ENCODE measurements around the gene RIT2. TPM values are rescaled to one million over a fixed set of nuclear protein-coding genes. Genes with fewer than 3 reads are reported as not detected.

RIT2 gene
- total RNA-seq, 1 donor from 2014 or later, result not detected

- no peak overlapping the region for H3K4me3 Mint-ChIP-seq (ENCODE audit: low read depth)
- H3K36me3 Mint-ChIP-seq (ENCODE audit: insufficient read depth), result no peaks in the 10 kb centered on the region
- no peak overlapping the region for H3K27ac Mint-ChIP-seq
- TF ChIP-seq, protein P1, sequence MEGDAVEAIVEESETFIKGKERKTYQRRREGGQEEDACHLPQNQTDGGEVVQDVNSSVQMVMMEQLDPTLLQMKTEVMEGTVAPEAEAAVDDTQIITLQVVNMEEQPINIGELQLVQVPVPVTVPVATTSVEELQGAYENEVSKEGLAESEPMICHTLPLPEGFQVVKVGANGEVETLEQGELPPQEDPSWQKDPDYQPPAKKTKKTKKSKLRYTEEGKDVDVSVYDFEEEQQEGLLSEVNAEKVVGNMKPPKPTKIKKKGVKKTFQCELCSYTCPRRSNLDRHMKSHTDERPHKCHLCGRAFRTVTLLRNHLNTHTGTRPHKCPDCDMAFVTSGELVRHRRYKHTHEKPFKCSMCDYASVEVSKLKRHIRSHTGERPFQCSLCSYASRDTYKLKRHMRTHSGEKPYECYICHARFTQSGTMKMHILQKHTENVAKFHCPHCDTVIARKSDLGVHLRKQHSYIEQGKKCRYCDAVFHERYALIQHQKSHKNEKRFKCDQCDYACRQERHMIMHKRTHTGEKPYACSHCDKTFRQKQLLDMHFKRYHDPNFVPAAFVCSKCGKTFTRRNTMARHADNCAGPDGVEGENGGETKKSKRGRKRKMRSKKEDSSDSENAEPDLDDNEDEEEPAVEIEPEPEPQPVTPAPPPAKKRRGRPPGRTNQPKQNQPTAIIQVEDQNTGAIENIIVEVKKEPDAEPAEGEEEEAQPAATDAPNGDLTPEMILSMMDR (IDR thresholded peaks at IDR 0.05; ENCODE audit: unreplicated experiment), result no peak
- no peaks in the 10 kb centered on the region for H3K4me1 Mint-ChIP-seq (ENCODE audit: low read depth)
- DNase-seq (ENCODE audit: low spot score, unreplicated experiment), result no peak
- no peaks in the 10 kb centered on the region for H3K27me3 Mint-ChIP-seq
- H3K9me3 Mint-ChIP-seq (ENCODE audit: low read depth), result no peaks in the 10 kb centered on the region
These were observed 292.8 kb downstream of the RIT2 start for GRCh38 chr18:42822711-42823110.

DNA sequence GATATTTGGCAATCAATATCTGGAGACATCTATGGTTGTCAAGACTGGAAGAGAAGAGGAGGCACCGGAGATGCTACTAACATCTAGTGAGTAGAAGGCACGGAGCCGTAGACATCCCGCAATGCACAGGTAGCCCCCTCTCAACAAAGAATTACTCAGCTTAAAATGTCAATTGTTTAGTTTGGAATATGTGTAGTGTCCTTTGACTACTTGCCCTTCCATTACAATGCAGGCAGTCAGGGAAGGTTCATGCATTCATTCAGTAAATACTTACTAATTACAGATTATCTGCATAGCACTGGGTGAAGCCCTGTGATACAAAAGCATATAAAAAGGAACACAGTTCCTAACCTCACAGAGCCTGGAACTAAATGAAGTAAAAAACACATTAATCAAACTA is 294.0 kb downstream of the RIT2 start:
- no peaks in the 10 kb centered on the region for H3K4me1 Mint-ChIP-seq (ENCODE audit: low read depth)
- TF ChIP-seq, protein P1 (IDR thresholded peaks at IDR 0.05; ENCODE audit: unreplicated experiment), result no peak
- no peak overlapping the region for H3K27ac Mint-ChIP-seq
- no peak for DNase-seq (ENCODE audit: low spot score, unreplicated experiment)
- no peaks in the 10 kb centered on the region for H3K9me3 Mint-ChIP-seq (ENCODE audit: low read depth)
- no peaks in the 10 kb centered on the region for H3K27me3 Mint-ChIP-seq
- no peak overlapping the region for H3K4me3 Mint-ChIP-seq (ENCODE audit: low read depth)
- no peaks in the 10 kb centered on the region for H3K36me3 Mint-ChIP-seq (ENCODE audit: insufficient read depth)

DNA sequence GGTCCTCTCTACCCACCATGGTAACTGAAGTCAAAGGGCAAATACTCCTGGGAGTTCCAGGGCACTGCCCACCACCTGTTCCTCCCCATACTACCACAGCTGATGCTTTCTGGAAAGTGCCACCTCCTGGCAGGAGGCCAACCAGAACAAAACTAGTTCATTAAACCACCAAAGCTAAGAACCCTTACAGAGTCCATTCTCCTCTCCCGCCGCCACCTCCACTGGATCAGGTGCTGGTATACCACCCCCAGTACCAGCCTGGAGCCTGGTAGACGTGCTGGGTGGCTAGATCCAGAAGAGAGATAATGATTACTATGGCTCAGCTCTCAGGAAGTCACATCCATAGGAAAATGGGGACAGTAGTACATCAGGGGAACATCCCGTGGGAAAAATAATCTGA is 300.9 kb downstream of the RIT2 start:
- H3K9me3 Mint-ChIP-seq (ENCODE audit: low read depth), result peaks cover 3% of the 10 kb centered on the region
- no peak overlapping the region for H3K4me3 Mint-ChIP-seq (ENCODE audit: low read depth)
- no peak overlapping the region for H3K27ac Mint-ChIP-seq
- TF ChIP-seq, protein P1 (IDR thresholded peaks at IDR 0.05; ENCODE audit: unreplicated experiment), result no peak
- H3K4me1 Mint-ChIP-seq (ENCODE audit: low read depth), result peaks cover 4% of the 10 kb centered on the region
- DNase-seq (ENCODE audit: low spot score, unreplicated experiment), result no peak
- H3K36me3 Mint-ChIP-seq (ENCODE audit: insufficient read depth), result no peaks in the 10 kb centered on the region
- no peaks in the 10 kb centered on the region for H3K27me3 Mint-ChIP-seq

- Mint-ChIP-seq H3K36me3 (ENCODE audit: insufficient read depth) (no peaks in the 10 kb centered on the region), H3K27me3 (no peaks in the 10 kb centered on the region), H3K9me3 (ENCODE audit: low read depth) (peaks cover 3% of the 10 kb centered on the region), H3K27ac (no peak overlapping the region), H3K4me3 (ENCODE audit: low read depth) (no peak overlapping the region), H3K4me1 (ENCODE audit: low read depth) (peaks cover 4% of the 10 kb centered on the region)
- TF ChIP-seq, protein P1 (IDR thresholded peaks at IDR 0.05; ENCODE audit: unreplicated experiment), result no peak
- no peak for DNase-seq (ENCODE audit: low spot score, unreplicated experiment)
These were observed 301.3 kb downstream of the RIT2 start for GRCh38 chr18:42814184-42814583.

GRCh38 chr18:42813570-42813969 is 301.9 kb downstream of the RIT2 start:
- TF ChIP-seq, protein P1 (IDR thresholded peaks at IDR 0.05; ENCODE audit: unreplicated experiment), result no peak
- Mint-ChIP-seq H3K27me3 (no peaks in the 10 kb centered on the region), H3K27ac (peak overlapping the region; percentile 45), H3K4me3 (ENCODE audit: low read depth) (no peak overlapping the region), H3K4me1 (ENCODE audit: low read depth) (peaks cover 4% of the 10 kb centered on the region), H3K36me3 (ENCODE audit: insufficient read depth) (no peaks in the 10 kb centered on the region), H3K9me3 (ENCODE audit: low read depth) (peaks cover 3% of the 10 kb centered on the region)
- DNase-seq (ENCODE audit: low spot score, unreplicated experiment), result no peak
